Activated T-cell treated with anti-CD3 and anti-CD28 coated beads, Interleukin-2, amount 50 U/mL, for 24 hours (primary cell): Measurements from ENCODE around the gene PDLIM3.

Source experiments
- DNase-seq: peaks from one replicate; pipeline ENCODE4 v3.0.0-alpha.2; 2020
- H3K27ac Mint-ChIP-seq: 2 replicates; pipeline ENCODE4 v1.8.0; 2020; ENCODE audit warnings: mild to moderate bottlenecking, mixed read lengths
- H3K27me3 Mint-ChIP-seq: 2 replicates; pipeline ENCODE4 v1.8.0; 2020; ENCODE audit warnings: mixed read lengths
- H3K36me3 Mint-ChIP-seq: 2 replicates; pipeline ENCODE4 v1.8.0; 2020; ENCODE audit warnings: low read depth, mixed read lengths
- H3K4me1 Mint-ChIP-seq: 2 replicates; pipeline ENCODE4 v1.8.0; 2020; ENCODE audit warnings: low read depth, mixed read lengths
- H3K4me3 Mint-ChIP-seq: 2 replicates; pipeline ENCODE4 v1.8.0; 2020; ENCODE audit warnings: mild to moderate bottlenecking, moderate library complexity, mixed read lengths
- H3K9me3 Mint-ChIP-seq: 2 replicates; pipeline ENCODE4 v1.8.0; 2020; ENCODE audit warnings: mixed read lengths

The PDLIM3 gene

GRCh38 chr4:185463541-185463940 is 71.8 kb downstream of the PDLIM3 start:
- Mint-ChIP-seq H3K9me3 (no peaks in the 10 kb centered on the region), H3K4me3 (no peak overlapping the region), H3K36me3 (no peaks in the 10 kb centered on the region), H3K4me1 (no peaks in the 10 kb centered on the region), H3K27me3 (peaks cover 6% of the 10 kb centered on the region), H3K27ac (no peak overlapping the region)
- DNase-seq, result no peak

GRCh38 chr4:185461565-185461964 is 73.7 kb downstream of the PDLIM3 start:
- no peaks in the 10 kb centered on the region for H3K36me3 Mint-ChIP-seq
- no peak for DNase-seq
- H3K9me3 Mint-ChIP-seq, result no peaks in the 10 kb centered on the region
- no peaks in the 10 kb centered on the region for H3K4me1 Mint-ChIP-seq
- no peak overlapping the region for H3K4me3 Mint-ChIP-seq
- H3K27ac Mint-ChIP-seq, result no peak overlapping the region
- H3K27me3 Mint-ChIP-seq, result peaks cover 6% of the 10 kb centered on the region

GRCh38 chr4:185457136-185457535 is 78.2 kb downstream of the PDLIM3 start:
- no peak for DNase-seq
- H3K4me1 Mint-ChIP-seq, result no peaks in the 10 kb centered on the region
- peaks cover 7% of the 10 kb centered on the region for H3K27me3 Mint-ChIP-seq
- no peak overlapping the region for H3K4me3 Mint-ChIP-seq
- no peaks in the 10 kb centered on the region for H3K9me3 Mint-ChIP-seq
- H3K27ac Mint-ChIP-seq, result no peak overlapping the region
- H3K36me3 Mint-ChIP-seq, result no peaks in the 10 kb centered on the region

DNA sequence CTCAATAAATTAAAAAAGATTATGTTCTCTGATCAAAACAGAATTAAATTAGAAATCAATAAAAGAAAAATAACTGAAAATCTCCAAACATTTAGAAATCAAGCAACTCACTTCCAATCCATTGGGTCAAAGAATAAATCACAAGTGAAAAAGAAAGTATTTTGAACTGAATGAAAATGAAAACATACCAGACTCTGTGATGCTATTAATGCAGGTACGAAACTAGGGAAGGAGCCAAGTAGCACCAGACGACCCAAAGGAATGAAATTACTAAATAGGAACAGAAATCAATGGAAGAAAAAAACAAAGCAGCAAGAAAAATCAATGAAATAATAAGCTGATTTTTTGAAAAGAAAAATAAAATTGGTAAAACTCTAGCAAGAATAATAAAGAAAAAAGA is 79.2 kb downstream of the PDLIM3 start:
- no peaks in the 10 kb centered on the region for H3K4me1 Mint-ChIP-seq
- H3K27ac Mint-ChIP-seq, result no peak overlapping the region
- no peak overlapping the region for H3K4me3 Mint-ChIP-seq
- H3K27me3 Mint-ChIP-seq, result peaks cover 11% of the 10 kb centered on the region
- no peak for DNase-seq
- no peaks in the 10 kb centered on the region for H3K9me3 Mint-ChIP-seq
- H3K36me3 Mint-ChIP-seq, result no peaks in the 10 kb centered on the region
